ENCODE data around the gene METTL25. TPM values are rescaled to one million over a fixed set of nuclear protein-coding genes. Genes with fewer than 3 reads are reported as not detected.

The METTL25 gene
- total RNA-seq, 1 donor from 2014 or later, result 8.0 TPM

GRCh38 chr12:82438356-82438755 is 80.0 kb downstream of the METTL25 start:
- no peak for DNase-seq (ENCODE audit: low read depth, low spot score)
- no peak for TF ChIP-seq CTCF (conservative IDR thresholded peaks at IDR 0.05)
- Mint-ChIP-seq H3K4me3 (no peak overlapping the region), H3K9me3 (peaks cover 4% of the 10 kb centered on the region), H3K27ac (ENCODE audit: unreplicated experiment) (no peak overlapping the region), H3K27me3 (ENCODE audit: low read depth) (no peaks in the 10 kb centered on the region), H3K4me1 (no peaks in the 10 kb centered on the region), H3K36me3 (ENCODE audit: low read depth) (peaks cover 9% of the 10 kb centered on the region)

GRCh38 chr12:82440885-82441284 is 82.6 kb downstream of the METTL25 start:
- H3K27ac Mint-ChIP-seq (ENCODE audit: unreplicated experiment), result no peak overlapping the region
- peaks cover 4% of the 10 kb centered on the region for H3K9me3 Mint-ChIP-seq
- H3K36me3 Mint-ChIP-seq (ENCODE audit: low read depth), result peaks cover 9% of the 10 kb centered on the region
- no peak for DNase-seq (ENCODE audit: low read depth, low spot score)
- no peak for TF ChIP-seq CTCF (conservative IDR thresholded peaks at IDR 0.05)
- H3K27me3 Mint-ChIP-seq (ENCODE audit: low read depth), result no peaks in the 10 kb centered on the region
- H3K4me1 Mint-ChIP-seq, result no peaks in the 10 kb centered on the region
- H3K4me3 Mint-ChIP-seq, result no peak overlapping the region

- no peak for DNase-seq (ENCODE audit: low read depth, low spot score)
- no peaks in the 10 kb centered on the region for H3K36me3 Mint-ChIP-seq (ENCODE audit: low read depth)
- no peaks in the 10 kb centered on the region for H3K9me3 Mint-ChIP-seq
- no peaks in the 10 kb centered on the region for H3K27me3 Mint-ChIP-seq (ENCODE audit: low read depth)
- TF ChIP-seq CTCF (conservative IDR thresholded peaks at IDR 0.05), result no peak
- H3K27ac Mint-ChIP-seq (ENCODE audit: unreplicated experiment), result no peak overlapping the region
- no peaks in the 10 kb centered on the region for H3K4me1 Mint-ChIP-seq
- no peak overlapping the region for H3K4me3 Mint-ChIP-seq
Measured at GRCh38 chr12:82448911-82449578, 90.7 kb downstream of the METTL25 start.

- Mint-ChIP-seq H3K27ac (ENCODE audit: unreplicated experiment) (no peak overlapping the region), H3K36me3 (ENCODE audit: low read depth) (no peaks in the 10 kb centered on the region), H3K9me3 (no peaks in the 10 kb centered on the region), H3K4me1 (no peaks in the 10 kb centered on the region), H3K27me3 (ENCODE audit: low read depth) (no peaks in the 10 kb centered on the region), H3K4me3 (no peak overlapping the region)
- DNase-seq (ENCODE audit: low read depth, low spot score), result no peak
- TF ChIP-seq CTCF (conservative IDR thresholded peaks at IDR 0.05), result no peak
Measured at GRCh38 chr12:82456633-82457032, 98.3 kb downstream of the METTL25 start.

GRCh38 chr12:82458101-82458500 is 99.8 kb downstream of the METTL25 start:
- Mint-ChIP-seq H3K9me3 (no peaks in the 10 kb centered on the region), H3K27me3 (ENCODE audit: low read depth) (no peaks in the 10 kb centered on the region), H3K4me3 (no peak overlapping the region), H3K36me3 (ENCODE audit: low read depth) (no peaks in the 10 kb centered on the region), H3K27ac (ENCODE audit: unreplicated experiment) (no peak overlapping the region), H3K4me1 (no peaks in the 10 kb centered on the region)
- no peak for DNase-seq (ENCODE audit: low read depth, low spot score)
- TF ChIP-seq CTCF (conservative IDR thresholded peaks at IDR 0.05), result no peak
